ENCODE data around the gene LYSMD1.

- TF ChIP-seq, protein P1, sequence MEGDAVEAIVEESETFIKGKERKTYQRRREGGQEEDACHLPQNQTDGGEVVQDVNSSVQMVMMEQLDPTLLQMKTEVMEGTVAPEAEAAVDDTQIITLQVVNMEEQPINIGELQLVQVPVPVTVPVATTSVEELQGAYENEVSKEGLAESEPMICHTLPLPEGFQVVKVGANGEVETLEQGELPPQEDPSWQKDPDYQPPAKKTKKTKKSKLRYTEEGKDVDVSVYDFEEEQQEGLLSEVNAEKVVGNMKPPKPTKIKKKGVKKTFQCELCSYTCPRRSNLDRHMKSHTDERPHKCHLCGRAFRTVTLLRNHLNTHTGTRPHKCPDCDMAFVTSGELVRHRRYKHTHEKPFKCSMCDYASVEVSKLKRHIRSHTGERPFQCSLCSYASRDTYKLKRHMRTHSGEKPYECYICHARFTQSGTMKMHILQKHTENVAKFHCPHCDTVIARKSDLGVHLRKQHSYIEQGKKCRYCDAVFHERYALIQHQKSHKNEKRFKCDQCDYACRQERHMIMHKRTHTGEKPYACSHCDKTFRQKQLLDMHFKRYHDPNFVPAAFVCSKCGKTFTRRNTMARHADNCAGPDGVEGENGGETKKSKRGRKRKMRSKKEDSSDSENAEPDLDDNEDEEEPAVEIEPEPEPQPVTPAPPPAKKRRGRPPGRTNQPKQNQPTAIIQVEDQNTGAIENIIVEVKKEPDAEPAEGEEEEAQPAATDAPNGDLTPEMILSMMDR (IDR thresholded peaks at IDR 0.05): no peak
- TF ChIP-seq POLR2A (IDR thresholded peaks at IDR 0.05) (no peak), EP300 (IDR thresholded peaks at IDR 0.05) (no peak)
These were observed 31.3 kb downstream of the LYSMD1 start for GRCh38 chr1:151134396-151134795.
